ENCODE measurements around the gene TRIO.

GRCh38 chr5:14134771-14135170 lies 8.4 kb upstream of the TRIO start:
- TF ChIP-seq, protein P1, sequence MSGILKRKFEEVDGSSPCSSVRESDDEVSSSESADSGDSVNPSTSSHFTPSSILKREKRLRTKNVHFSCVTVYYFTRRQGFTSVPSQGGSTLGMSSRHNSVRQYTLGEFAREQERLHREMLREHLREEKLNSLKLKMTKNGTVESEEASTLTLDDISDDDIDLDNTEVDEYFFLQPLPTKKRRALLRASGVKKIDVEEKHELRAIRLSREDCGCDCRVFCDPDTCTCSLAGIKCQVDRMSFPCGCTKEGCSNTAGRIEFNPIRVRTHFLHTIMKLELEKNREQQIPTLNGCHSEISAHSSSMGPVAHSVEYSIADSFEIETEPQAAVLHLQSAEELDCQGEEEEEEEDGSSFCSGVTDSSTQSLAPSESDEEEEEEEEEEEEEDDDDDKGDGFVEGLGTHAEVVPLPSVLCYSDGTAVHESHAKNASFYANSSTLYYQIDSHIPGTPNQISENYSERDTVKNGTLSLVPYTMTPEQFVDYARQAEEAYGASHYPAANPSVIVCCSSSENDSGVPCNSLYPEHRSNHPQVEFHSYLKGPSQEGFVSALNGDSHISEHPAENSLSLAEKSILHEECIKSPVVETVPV (CRISPR knock-in tag; IDR thresholded peaks at IDR 0.05), result no peak
- TF ChIP-seq TOX (CRISPR knock-in tag; IDR thresholded peaks at IDR 0.05; ENCODE audit: borderline replicate concordance) (no peak), SNAI2 (CRISPR knock-in tag; IDR thresholded peaks at IDR 0.05) (no peak), OSR1 (CRISPR knock-in tag; IDR thresholded peaks at IDR 0.05) (no peak), RARB (CRISPR knock-in tag; IDR thresholded peaks at IDR 0.05) (no peak)
